ENCODE data around the gene CGNL1. TPM values are rescaled to one million over a fixed set of nuclear protein-coding genes. Genes with fewer than 3 reads are reported as not detected.

Gene CGNL1
- total RNA-seq, 1 donor from 2014 or later, result 0.11 TPM

DNA sequence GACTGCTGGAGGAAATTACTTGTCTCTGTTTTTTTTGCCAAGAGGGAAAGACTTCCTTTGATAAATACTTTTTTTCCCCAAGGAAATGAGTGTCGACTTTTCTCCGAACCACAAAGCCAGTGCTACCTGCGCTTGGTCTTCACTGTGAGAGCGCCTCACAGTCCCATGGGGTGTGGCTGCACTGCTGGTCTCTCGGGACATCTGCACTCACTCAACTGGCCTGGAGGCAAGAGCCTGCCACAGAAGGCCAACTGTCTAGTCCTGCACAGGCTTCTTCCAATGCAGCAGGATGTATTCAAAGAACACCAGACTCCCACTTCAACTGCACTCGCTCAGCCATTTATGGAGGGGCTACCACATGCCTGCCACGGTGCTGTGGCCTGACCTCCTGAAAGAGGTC is 40.6 kb upstream of the CGNL1 start:
- CTCF ChIA-PET, result interaction anchor here (0.8 kb wide), 1 partner anchor 192 kb away, joined by 4 read pairs; no protein-coding TSS in a partner anchor
- intact Hi-C loops (cut with micrococcal nuclease), result no loop called here
- H3K27ac Mint-ChIP-seq, result no peak overlapping the region
- peaks cover 16% of the 10 kb centered on the region for H3K27me3 Mint-ChIP-seq
- H3K36me3 Mint-ChIP-seq (ENCODE audit: low read depth), result no peaks in the 10 kb centered on the region
- POLR2A ChIA-PET, result no interaction called here
- H3K4me3 Mint-ChIP-seq, result no peak overlapping the region
- DNase-seq (no peak), ATAC-seq (ENCODE audit: low read depth) (no peak)
- no peaks in the 10 kb centered on the region for H3K9me3 Mint-ChIP-seq
- TF ChIP-seq, protein P1, sequence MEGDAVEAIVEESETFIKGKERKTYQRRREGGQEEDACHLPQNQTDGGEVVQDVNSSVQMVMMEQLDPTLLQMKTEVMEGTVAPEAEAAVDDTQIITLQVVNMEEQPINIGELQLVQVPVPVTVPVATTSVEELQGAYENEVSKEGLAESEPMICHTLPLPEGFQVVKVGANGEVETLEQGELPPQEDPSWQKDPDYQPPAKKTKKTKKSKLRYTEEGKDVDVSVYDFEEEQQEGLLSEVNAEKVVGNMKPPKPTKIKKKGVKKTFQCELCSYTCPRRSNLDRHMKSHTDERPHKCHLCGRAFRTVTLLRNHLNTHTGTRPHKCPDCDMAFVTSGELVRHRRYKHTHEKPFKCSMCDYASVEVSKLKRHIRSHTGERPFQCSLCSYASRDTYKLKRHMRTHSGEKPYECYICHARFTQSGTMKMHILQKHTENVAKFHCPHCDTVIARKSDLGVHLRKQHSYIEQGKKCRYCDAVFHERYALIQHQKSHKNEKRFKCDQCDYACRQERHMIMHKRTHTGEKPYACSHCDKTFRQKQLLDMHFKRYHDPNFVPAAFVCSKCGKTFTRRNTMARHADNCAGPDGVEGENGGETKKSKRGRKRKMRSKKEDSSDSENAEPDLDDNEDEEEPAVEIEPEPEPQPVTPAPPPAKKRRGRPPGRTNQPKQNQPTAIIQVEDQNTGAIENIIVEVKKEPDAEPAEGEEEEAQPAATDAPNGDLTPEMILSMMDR (IDR thresholded peaks at IDR 0.05), result no peak
- peaks cover under 1% of the 10 kb centered on the region for H3K4me1 Mint-ChIP-seq

DNA sequence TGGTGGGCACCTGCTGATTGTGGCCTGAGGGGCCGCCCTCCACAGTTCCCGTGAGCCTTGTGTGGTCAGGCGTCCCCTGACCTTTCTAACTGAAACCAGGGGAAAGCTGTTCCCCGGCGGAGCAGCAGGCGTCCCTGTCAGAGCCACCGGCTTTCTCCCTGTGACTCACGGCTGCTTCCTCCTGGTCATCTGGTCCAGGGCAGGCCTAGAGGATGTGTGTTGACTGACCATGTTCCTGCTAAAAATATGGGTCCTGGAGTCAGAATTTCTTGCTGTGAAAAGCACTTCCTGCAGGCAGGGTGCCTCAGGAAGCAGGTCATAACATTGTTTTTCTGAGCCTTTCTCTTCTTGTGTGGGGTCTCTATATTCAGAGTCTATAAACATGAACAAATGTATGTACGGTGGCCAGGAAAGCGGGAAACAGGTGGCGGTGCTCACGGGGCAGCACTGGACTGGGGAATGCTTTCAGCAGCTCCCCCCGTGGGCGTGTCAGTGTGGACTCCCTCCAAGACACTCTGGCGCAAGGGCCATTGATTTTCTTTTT is 38.4 kb upstream of the CGNL1 start:
- TF ChIP-seq, protein P1 (IDR thresholded peaks at IDR 0.05), result no peak
- no peak overlapping the region for H3K4me3 Mint-ChIP-seq
- H3K36me3 Mint-ChIP-seq (ENCODE audit: low read depth), result no peaks in the 10 kb centered on the region
- peaks cover 2% of the 10 kb centered on the region for H3K4me1 Mint-ChIP-seq
- CTCF ChIA-PET, result interaction anchor here (12.1 kb wide), 1 partner anchor 191 kb away, joined by 186 read pairs; no protein-coding TSS in a partner anchor
- no peak for ATAC-seq (ENCODE audit: low read depth)
- intact Hi-C loops (cut with micrococcal nuclease), result no loop called here
- H3K27me3 Mint-ChIP-seq, result peaks cover 12% of the 10 kb centered on the region
- H3K9me3 Mint-ChIP-seq, result no peaks in the 10 kb centered on the region
- DNase-seq, result no peak
- POLR2A ChIA-PET, result no interaction called here
- no peak overlapping the region for H3K27ac Mint-ChIP-seq

DNA sequence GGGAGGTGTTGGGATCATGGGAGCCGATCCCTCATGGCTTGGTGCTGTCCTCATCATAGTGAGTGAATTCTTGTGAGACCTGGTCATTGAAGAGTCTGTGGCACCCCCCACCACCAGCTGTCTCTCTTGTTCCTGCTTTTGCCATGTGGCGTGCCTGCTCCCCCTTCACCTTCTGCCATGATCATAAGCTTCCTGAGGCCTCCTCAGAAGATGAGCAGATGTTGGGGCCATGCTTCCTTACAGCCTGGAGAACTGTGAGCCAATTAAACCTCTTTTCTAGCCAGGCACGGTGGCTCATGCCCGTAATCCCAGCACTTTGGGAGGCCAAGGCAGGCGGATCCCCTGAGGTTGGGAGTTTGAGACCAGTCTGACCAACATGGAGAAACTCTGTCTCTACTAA is 37.0 kb upstream of the CGNL1 start:
- ATAC-seq (ENCODE audit: low read depth) (no peak), DNase-seq (no peak)
- H3K4me3 Mint-ChIP-seq, result no peak overlapping the region
- intact Hi-C loops (cut with micrococcal nuclease), result no loop called here
- peaks cover 12% of the 10 kb centered on the region for H3K27me3 Mint-ChIP-seq
- ChIA-PET POLR2A (no interaction called here), CTCF (interaction anchor here (1.5 to 12.1 kb wide), 5 partner anchors 185 to 522 kb away, joined by 4 to 186 read pairs (median 20); no protein-coding TSS in a partner anchor)
- TF ChIP-seq, protein P1 (IDR thresholded peaks at IDR 0.05), result no peak
- peaks cover 2% of the 10 kb centered on the region for H3K4me1 Mint-ChIP-seq
- H3K27ac Mint-ChIP-seq, result no peak overlapping the region
- no peaks in the 10 kb centered on the region for H3K9me3 Mint-ChIP-seq
- no peaks in the 10 kb centered on the region for H3K36me3 Mint-ChIP-seq (ENCODE audit: low read depth)

DNA sequence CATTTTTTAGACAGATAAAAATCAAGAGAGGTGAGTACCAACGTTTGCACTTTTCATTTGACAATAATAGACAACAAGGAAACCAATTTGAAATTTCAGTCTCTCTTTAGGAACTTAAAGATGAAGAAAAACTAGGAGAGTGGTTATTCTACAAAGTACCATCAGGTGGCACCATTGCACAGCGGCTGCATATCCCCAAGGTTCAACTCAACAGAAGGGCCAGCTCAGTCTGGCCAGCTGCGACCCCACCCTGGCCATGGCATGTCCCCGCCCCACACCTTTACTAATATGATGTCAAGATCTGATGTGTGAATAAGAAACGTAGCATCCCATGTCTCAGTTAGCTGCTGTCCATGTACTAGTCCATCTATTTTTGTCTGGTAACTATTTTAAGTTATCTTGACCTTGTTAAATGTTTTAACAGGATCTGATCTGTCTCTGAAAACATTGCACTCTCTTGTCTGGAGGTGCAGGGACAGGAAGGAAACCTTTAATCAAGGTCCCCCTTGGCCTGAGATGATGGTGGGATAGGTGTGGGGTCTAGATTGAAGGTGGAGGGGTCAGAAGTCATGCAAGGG is 35.5 kb upstream of the CGNL1 start:
- Mint-ChIP-seq H3K36me3 (ENCODE audit: low read depth) (no peaks in the 10 kb centered on the region), H3K4me3 (no peak overlapping the region), H3K27ac (no peak overlapping the region), H3K27me3 (peaks cover 9% of the 10 kb centered on the region), H3K4me1 (peaks cover 2% of the 10 kb centered on the region), H3K9me3 (no peaks in the 10 kb centered on the region)
- intact Hi-C loops (cut with micrococcal nuclease), result loop anchor here (1.0 to 5.0 kb wide), 4 partner anchors 187 to 522 kb away; no protein-coding TSS in a partner anchor
- peak; percentile 58 for ATAC-seq (ENCODE audit: low read depth)
- DNase-seq, result no peak
- TF ChIP-seq, protein P1 (IDR thresholded peaks at IDR 0.05), result peak; percentile 79
- POLR2A ChIA-PET, result no interaction called here
- CTCF ChIA-PET, result interaction anchor here (0.7 to 12.1 kb wide), 13 partner anchors 8 to 202 kb away, joined by 3 to 186 read pairs (median 4); no protein-coding TSS in a partner anchor

DNA sequence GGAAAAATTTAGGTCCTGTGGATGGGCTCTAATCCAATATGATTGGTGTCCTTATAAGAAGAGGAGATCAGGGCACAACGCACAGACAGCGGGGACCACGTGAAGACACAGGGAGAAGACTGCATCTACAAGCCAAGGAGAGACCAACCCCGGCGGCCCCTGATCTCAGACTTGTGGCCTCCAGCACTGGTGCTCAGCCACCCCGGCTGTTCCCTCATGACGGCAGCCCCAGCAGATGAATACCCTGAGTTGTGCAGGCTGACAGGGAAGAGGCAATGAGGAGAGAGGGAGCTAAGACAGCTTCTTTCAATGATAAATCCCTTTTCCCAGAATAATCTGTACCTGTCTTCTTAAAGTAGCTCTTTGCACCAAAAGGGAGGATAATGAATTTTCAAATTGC is 33.3 kb upstream of the CGNL1 start:
- H3K4me1 Mint-ChIP-seq, result peaks cover 2% of the 10 kb centered on the region
- peaks cover 9% of the 10 kb centered on the region for H3K27me3 Mint-ChIP-seq
- H3K27ac Mint-ChIP-seq, result no peak overlapping the region
- DNase-seq, result no peak
- TF ChIP-seq, protein P1 (IDR thresholded peaks at IDR 0.05), result no peak
- ChIA-PET POLR2A (no interaction called here), CTCF (interaction anchor here (1.2 to 12.1 kb wide), 2 partner anchors 186 to 199 kb away, joined by 3 to 186 read pairs; no protein-coding TSS in a partner anchor)
- H3K36me3 Mint-ChIP-seq (ENCODE audit: low read depth), result no peaks in the 10 kb centered on the region
- no peaks in the 10 kb centered on the region for H3K9me3 Mint-ChIP-seq
- intact Hi-C loops (cut with micrococcal nuclease), result loop anchor here (5.0 kb wide), 1 partner anchor 519 kb away; no protein-coding TSS in a partner anchor
- no peak for ATAC-seq (ENCODE audit: low read depth)
- H3K4me3 Mint-ChIP-seq, result no peak overlapping the region

Measured in activated B cell treated with CpG ODN at 0.5 μM for 24 hours (primary cell).